HG02884 (cell line): ENCODE data around the gene PDZD7.

Experiments
- ATAC-seq: cut with Tn5 transposase; IDR thresholded peaks from one replicate; pipeline ENCODE4 v1.9.1; 2021; ENCODE audit warnings: mild to moderate bottlenecking, moderate library complexity; ENCODE audit not compliant: unreplicated experiment

The PDZD7 gene

DNA sequence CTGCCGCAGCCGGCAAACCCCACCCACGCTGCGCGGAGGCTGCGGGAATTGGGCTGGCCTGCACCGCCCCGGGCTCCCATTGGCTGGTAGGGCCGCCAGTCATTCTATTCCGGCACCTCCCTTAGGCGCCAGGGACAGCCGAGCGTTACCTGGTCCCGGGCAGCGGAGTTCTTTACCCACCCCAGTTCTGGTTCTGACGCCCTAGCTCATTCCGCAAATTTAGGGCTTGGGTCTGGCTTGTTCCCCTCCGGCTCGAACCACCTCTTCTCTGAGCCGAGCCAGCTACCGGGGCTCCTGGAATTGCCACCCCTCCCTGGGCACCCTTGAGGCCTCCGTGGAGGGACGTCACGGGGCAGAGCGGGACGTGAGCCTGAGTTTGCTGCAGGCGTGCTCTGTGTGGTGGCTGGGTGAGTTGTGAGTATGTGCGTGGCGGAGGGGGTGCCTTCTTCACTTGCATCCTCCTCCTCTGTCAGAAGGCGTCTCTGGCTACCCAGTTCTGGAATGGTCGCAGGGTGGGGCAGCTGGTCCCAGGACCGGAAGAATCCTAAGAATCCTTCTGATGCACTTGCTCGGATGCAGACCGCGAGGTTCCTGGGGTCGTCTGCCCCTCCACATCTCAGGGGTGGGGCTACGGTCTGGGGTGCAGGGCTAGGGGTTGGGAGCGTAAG, at the start of gene PDZD7, which contains the start of gene SFXN3:
Gene PDZD7, minus strand, starts transcription at position 2 of the 668 bp plus-strand sequence. CDS start 910 bp downstream, outside the sequence.
Gene SFXN3, plus strand, starts transcription at position 107 of the 668 bp plus-strand sequence. CDS start 3,461 bp downstream, outside the sequence.
- ATAC-seq = peak; percentile 86

DNA sequence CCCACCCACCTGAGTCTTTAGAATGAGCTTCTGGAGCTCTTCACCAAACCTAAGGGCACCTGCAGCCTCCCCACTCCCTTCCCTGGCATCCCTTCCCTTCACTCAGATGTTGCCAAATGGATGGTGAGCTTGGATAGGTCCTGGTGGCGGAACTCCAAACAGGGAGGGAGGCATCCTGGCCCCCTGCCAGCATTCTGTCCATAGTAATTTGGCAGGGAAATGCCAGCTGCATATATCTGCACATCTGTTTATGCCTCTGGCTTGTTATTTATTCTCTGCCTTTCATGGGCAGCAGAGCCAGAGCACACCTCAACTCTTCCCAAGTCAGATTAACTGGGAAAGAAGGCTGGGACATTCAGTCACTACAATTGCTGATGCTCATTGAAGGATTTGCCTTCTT, 48.9 kb upstream of the PDZD7 start:
- ATAC-seq = no peak

DNA sequence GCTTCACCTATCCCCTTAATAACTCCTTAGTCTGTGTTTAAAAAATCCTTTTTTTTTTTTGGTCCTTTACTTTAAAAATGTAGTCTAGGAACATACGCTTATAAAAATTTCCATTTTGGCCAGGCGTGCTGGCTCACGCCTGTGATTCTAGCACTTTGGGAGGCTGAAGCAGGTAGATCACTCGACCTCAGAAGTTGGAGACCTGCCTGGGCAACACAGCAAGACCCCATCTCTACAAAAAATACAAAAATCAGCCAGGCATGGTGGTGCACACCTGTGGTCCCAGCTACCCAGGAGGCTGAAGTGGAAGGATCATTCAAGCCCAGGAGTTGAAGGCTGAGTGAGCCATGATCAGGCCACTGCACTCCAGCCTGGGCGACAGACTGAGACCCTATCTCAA, 45.7 kb upstream of the PDZD7 start:
- ATAC-seq = no peak

DNA sequence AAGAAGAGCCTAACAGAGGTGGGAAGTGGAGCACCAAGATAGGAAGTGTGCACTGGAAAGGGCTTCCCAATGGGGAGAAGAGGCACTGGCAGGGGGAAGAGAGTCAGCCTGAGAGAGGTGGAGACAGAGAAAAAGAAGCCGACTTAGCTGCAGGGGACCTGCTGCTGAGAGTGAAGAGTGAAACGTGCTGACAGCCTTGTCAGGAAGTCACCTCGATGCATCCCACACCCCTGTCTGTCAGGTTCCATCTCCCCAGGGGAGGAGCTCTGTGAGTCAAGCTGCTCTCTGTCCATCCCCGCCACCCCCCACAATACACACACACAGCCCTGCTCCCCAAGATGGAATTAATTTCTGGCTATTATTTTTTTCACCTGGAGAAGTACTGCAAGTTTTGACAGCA, 44.8 kb upstream of the PDZD7 start:
- ATAC-seq = no peak

DNA sequence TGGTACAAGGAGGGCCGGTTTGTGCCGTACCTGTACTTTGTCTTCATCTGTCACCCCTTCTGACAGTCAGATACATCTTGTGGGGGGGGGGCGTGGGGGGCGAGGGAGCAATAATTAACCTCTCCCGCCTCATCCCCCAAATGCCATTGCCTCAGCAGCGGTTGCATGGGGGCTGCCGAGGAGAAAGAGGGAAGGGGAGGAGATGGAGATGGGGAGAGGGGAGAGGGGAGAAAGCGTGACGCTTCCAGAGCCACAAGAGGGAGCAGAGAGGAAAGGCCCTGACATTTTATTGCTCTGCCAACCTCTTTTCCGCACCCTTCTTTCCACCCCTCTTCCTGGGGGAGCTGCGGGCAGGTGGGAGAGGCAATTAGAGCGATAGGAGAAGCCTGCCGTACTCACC, 42.7 kb upstream of the PDZD7 start:
- ATAC-seq = no peak

DNA sequence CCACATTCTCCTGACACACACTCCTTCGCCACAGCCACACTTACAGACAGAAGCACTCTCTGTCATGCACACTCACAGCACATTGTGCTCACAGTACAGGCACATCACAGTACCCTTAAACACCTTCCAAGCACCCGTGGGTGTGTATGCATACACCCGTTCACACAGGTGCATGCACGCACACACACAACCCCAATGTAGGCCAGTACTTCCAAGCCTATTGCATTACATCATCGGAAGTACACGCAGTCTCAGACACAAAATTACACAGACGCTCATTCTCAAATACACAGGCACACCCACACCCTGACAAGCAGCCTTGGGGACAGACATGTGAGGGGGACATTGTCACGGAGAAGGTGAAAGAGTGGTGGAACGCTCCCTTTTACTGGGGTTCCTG, 42.0 kb upstream of the PDZD7 start:
- no peak for ATAC-seq

DNA sequence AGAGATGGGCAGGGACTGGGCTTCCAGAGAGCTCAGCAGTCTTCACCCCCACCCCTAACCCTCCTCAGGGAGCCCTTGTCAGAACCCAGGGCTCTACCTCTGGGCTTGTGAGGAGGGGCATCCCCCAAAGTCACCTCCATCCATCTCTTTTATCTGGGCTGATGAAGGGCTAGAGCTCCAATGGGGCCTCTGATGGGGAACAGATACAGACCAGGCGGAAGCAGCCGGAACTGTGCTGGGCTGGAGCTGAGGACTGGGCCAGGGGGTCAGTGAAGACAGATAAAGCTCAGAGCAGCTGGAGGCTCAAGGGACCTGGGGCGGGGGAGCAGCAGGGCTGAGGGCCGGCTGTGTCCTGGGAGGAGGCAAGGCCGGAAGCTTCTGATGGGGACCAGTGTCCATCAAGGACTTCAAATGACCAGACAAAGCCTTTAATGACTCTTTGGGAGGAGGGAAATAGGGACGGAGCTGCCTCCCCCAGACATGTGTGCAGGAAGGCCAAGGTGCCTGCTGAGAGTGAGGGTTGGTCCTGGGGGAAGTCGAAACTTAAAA, 41.0 kb upstream of the PDZD7 start:
- no peak for ATAC-seq

DNA sequence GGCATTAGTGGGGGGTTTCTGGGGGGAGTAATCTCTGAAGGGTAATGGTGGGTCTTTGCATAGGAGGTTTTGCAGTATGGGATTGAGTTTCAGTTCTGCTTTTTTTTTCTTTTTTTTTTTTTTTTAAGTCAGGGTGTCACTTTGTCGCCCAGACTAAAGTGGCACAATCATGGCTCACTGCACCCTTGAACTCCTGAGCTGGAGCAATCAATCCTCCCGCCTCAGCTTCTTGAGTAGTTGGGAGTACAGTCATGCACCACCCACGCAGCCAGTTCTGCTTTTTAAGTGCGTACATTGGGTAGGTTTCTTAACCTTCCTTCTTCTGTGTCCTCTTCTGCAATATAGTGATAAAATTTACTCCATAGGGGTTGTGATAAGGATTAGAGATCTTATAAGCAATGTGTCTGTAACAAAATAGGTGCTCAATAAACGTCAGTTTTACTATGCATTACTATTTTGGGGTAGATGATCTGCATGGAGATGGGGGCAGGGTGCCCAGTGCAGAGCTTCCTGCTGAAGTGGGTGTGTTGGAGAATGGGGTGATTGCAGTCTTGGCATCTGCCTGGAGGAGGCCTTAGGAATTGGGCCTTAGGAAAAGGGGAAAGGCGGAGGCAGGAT, 40.4 kb upstream of the PDZD7 start:
- no peak for ATAC-seq

DNA sequence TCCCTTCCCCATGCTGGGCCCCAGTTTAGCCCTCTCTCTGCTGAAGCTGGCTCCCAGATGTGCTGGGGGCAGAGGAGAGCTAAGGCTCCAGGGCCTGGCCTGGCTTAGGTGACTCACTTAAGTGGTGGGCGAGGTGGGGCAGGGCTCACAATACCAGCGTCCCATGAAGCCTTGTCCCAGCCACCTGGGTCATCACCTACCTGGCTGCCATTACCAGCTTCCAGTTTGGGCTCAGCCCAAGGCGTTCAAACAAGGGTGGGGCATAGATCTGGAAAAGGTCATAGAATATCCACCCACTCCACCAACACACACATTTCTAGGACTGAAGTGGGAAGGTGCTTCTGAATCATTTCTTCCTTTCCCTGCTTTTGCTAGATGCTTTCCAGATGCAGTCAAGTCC, 39.2 kb upstream of the PDZD7 start:
- ATAC-seq = no peak

DNA sequence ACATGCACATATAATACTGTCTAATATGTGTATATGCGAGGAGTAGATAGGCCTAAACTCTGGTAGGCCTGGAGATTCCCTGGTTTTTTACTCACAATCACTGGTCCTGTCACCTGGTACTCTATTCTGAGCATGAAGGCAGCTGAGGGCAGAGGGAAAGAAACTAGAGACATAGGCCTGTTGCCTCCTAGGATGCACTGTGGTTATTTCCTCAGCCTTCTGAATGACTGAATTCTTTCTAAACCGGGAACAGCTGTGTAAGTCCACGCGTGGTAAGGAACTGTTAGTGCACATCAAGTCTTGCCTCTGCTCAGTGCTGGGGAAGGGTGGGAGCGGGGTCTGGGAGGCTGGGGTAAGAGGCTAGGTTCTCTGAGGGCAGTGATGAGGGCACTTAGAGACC, 38.5 kb upstream of the PDZD7 start:
- ATAC-seq = no peak

DNA sequence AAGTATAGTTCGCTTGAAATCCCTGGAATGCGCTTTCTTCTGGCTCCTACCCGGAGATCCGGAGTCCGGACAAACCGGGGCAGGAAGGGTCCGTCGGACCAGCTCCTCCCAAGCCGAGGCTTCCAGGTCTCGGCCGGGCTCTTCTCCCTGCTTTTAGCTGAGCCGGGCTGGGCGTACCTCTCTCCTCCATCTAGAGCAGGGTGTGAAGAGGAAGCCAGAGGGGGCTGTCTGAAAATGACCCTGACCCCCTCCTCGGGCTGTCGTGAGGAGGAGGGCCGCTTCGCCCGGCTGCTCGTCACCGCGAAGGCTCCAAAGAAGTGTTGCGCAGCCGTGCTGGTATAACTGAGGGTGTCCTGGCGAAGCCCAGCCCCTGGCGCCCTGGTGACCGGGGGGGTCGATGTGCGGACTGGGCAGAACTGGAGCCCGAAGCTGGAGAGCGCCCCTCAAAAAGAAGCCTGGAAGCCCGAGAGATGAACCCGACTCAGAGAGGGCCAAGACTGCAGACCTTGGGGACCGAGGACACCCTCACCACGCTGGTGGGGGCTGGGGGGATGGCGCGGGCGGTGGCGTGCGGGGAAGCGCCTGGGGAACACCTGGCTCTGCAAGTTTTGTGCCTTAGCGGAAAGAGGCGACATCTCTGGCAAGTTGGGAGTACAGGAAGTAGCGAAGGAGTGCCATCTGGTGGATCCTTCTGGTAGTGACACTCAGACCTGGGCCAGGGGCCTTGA, 36.6 kb upstream of the PDZD7 start:
- ATAC-seq = no peak

DNA sequence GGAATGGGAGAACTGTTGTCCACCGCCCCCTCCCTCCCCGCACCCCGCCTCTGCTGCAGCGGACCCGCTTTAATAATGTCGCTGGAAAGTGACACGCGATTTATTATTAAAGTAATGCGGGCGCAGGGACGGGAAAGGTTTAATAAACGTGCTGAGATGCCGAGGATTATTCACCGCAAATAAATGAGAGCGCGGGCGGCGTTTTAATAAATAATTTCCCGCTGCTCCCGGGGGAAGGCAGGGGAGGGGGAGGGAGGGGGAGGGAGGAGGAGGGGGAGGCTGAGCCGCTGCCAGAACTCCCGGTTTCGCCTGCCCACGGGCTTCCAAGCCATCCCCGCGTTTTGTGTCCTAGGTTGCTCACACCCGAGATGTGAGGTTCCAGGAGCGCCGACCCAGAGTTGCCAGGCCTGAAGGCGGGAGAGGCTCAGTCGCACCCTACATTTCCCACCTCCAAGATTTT, 36.0 kb upstream of the PDZD7 start:
- ATAC-seq = no peak

DNA sequence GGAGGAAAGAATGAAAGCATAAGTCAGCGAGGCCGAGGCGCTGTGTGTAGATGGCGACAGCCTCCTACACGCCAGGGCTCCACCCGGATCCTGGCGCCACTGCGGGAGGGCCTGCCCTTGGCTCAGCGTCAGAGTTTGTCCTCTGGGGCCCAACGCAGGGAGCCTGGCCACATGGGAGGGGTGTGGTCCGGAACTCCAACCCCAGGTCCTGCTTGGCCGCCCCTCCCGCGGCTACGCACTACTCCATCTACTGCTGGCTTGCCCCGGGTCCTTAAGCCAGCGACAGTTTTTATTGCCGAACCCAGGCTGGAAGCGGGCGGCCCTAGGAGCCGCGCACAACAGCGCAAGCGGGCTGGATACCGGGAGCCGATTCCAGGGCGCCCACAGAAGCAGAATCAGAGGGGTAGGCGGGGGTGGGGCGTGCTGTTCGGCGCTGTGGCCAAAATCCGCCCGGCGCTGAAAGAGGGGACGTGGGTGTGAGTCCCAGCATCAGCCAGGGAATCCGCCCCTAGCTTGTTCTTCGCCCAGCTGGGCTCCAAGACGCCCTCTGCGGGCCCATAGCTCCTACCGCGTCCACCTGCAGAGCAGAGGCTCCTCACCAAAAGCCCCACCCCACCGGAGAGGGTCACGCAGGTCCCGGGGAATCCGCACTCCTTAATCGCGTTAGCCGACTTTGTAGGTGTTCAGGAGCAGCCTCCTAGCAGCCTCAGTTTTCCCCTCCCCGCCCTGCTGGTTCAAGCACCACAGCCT, 35.4 kb upstream of the PDZD7 start:
- ATAC-seq = no peak

DNA sequence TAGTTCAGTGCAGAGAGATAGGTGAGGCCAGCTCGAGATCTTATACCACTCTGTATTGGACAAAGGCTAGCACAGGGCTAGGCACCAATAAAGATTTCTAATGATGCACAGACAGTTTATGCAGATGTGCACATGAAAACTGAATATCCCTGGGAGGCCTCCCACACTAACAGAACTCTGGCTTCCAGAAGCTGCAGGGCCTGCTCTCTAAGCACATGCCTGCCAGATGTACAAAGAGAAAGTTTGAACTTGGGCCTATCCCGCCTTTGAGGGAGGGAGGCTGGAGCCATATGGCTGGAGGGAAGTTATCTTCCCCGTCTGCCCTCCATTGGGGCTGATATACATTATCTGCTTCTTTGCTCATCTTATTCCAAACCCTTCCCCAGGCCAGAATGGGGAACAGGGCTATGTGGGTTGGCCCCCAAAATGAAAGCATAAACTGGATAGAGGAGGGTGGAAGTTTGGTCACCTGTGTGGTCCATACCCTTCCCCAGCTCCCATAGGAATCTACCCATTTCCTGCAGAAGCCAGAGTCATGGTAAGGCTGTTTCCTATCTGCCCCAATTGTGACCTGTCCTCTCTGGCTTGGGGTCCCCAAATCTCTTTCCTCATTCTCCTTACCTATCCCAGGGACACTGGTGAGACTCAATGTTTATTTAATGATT, 34.7 kb upstream of the PDZD7 start:
- ATAC-seq = no peak

DNA sequence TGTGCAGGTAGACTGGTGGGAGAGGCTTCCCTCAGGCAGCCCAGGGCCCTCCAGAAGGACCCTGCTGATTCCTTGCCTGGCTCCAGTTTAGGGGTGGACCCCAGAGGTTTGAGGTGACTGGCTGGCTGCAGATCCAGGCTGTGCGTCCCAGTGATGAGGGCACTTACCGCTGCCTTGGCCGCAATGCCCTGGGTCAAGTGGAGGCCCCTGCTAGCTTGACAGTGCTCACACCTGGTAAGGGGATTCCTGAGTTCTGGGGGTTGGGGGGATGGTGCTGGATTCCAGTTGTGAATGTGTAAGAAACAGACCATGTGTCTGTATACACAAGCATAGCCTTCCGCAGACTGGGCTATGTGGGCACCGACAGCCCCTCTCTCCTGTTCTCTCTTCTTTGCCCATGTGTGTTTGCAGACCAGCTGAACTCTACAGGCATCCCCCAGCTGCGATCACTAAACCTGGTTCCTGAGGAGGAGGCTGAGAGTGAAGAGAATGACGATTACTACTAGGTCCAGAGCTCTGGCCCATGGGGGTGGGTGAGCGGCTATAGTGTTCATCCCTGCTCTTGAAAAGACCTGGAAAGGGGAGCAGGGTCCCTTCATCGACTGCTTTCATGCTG, 33.6 kb upstream of the PDZD7 start:
- ATAC-seq = no peak

DNA sequence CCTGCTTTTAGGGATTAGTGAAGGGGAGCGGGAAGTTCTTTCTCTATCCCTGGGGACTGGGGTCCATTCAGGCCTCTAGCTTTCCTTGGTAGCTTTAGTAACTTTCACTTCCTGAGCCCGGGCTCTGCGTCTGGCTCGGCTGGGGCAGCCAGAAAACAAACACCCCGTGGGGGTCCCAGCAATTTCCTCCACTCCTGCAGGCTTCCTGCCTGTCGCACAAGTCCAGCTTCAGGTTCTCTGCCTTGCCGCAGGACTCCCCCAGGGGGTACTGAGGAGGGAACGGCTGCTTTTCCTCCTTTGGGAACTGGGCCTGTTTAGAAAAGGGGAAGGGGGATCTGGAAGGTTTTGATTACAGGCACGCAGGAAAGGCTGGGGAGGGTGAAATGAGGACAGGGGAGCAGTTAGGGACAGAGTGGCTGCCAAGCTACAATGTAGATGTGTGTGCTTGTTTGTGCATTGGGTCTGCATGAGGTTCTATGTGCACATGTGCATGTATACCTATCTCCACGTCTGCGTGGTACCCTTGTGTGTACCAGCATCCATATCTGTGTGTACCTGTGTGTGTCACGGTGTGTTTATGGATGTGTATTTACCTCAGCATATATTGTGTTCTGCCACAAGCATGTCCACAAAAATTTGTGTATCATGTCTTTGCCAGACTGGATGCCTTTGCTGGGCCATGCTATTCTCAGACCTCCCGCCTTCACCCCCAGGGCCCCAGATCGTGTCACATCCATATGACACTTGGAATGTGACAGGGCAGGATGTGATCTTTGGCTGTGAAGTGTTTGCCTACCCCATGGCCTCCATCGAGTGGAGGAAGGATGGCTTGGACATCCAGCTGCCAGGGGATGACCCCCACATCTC, 32.9 kb upstream of the PDZD7 start:
- no peak for ATAC-seq

DNA sequence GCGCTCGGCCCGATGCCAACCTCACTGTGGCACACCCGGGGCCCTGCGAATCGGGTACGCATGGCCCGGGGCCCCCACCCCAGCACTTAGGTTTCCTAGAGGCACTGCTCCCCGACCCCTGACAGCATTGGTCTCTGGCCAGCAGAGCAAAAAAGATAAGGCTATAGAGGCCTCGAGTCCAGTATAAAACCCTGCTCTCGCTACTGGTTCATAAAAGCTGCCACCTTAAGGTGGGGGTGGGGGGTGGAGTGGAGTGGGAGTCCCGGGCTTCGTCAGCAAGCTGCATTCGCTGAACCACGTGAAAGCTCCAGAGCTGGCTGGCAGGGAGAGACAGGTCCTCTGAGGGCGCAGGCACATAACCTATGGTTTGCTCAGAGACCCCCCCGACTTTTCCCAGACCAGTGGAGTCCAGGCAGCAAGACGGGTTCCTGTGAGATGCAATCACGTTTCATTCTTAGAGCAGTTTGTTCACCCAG, 32.2 kb upstream of the PDZD7 start:
- no peak for ATAC-seq

DNA sequence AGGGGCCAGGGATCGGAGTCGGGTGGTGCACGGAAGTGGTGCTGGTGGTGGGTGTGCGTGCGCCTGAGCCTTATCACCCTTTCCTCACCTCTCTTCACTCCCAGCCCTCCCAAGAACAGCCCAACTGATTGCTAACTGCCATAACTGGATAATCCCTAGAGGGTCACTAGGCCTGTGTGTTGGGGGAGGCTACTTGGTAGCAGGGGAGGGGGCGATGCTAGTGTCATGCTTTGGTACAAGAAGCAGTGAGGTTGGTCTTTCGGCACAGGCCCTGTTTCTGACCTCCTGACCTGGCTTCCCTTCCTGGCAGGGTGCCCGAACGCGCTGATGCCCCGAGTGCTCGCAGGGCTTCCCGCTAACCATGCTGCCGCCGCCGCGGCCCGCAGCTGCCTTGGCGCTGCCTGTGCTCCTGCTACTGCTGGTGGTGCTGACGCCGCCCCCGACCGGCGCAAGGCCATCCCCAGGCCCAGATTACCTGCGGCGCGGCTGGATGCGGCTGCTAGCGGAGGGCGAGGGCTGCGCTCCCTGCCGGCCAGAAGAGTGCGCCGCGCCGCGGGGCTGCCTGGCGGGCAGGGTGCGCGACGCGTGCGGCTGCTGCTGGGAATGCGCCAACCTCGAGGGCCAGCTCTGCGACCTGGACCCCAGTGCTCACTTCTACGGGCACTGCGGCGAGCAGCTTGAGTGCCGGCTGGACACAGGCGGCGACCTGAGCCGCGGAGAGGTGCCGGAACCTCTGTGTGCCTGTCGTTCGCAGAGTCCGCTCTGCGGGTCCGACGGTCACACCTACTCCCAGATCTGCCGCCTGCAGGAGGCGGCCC, 31.5 kb upstream of the PDZD7 start:
- ATAC-seq = no peak
